Measurements from ENCODE around the gene TPP2.

Gene TPP2

DNA sequence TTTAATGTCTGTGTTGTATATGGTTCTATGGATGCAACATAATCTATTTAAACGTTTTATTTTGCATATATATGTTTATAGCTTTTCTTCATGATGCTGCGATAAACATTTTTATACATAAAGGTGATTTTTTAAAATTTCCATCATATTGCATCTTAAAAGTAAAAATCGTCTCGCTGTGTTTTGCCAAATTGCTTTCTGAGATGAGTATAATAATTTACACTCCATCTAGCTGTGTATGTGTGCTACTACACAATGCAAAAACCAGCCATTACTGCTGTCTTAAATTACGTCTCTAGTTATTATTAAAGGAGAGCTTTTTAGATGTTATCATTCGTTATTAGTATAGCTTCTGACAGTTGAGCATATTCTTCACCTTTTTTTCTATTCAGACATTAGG is 60.8 kb downstream of the TPP2 start:
- DNase-seq (ENCODE audit: low read depth): no peak

DNA sequence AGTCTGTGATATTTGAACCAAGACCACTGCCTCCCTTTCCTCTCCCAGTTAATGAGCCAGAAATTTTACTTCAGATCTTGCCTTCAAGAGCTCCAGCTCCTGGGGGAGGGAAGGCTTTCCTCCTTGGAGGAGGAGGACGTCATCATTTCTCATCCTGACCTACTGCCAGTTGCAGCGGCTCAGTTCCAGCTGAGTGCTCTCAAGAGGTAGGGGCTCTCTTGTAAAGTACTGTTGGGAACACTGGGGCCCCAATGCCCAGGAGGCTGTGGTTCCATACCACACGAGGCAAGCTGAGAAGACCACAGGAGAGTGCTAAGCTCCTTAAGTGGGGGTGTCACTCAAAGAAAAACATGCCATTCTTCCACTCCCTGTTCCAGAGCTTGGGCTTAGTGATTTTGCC is 61.9 kb downstream of the TPP2 start:
- DNase-seq (ENCODE audit: low read depth): no peak

DNA sequence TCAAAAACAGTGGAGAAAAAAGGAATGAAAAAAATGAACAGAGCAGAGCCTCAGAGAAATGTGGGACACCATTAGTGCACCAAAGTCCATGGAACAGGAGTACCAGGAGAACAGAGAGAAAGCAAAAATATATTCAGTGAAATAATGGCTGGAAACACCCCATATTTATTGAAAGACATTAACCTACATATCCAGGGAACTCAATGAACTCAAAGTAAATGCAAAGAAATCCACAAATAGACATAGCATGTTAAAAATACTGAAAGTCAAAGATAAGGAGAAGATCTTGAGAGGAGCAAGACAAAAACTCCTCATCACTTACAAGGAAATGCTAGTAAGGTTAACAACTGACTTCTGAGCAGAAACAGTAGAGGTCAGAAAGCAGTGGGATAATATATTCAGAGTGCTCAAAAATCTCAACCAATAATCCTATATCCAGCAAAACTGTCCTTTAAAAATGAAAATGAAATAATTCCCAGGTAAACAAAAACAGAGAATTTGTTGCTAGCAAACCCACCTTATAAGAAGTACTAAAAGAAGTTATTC is 62.5 kb downstream of the TPP2 start:
- DNase-seq (ENCODE audit: low read depth): no peak

DNA sequence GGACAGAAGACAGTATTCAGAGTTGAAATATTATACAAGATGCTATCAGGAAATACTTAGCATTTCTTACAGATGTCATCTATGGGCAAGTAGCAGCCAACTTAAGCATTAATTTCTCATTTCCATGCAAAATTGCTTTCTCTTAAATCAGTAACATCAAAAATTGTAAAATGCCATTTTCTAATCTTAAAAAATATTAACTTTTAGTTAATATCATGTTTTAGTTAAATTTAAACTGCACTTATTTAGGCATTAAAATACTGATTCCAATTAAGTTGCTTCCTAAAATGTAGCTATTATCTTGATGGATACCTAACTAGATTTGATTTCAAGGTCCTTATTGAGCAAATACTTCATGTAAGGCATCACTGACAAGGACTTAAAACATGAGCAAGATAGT is 70.2 kb downstream of the TPP2 start:
- DNase-seq (ENCODE audit: low read depth): no peak

DNA sequence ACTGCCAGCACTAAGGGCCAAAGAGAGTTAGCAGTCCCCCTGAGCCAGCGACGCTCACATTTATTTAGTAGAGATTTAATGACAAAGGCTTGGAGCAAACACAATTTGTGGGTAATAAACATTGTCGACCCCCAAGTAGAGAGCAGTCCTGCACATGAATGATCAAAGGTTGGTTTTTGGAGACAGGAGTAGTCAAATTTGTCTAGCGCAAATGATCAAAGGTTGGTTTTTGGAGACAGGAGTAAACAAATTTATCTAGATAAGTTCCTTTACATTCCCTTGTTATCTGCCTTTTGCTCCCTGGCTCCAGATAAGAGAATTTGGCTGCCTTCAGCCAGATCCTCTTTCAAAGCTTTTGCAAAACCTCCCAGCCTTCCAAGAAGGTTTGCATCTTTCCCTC is 71.1 kb downstream of the TPP2 start:
- DNase-seq (ENCODE audit: low read depth): no peak

DNA sequence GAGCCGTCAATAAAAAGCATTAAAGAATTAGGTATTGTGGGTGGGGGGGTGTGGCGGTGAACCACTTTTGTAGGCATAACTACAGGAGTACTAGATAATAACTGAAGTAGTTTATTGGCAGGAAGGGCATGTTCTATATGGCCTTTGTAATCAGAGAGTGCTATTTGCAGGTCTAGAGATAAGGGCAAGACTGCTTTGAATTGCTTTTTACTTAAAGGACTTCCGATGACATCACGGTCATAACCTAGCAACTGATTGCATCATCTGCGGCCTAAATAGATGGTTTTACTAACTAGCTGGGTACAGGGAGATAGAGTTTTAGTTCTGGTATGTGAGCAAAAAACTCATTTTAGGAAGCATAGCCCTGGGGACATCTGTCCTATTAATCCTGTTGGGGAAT is 73.3 kb downstream of the TPP2 start:
- no peak for DNase-seq (ENCODE audit: low read depth)

DNA sequence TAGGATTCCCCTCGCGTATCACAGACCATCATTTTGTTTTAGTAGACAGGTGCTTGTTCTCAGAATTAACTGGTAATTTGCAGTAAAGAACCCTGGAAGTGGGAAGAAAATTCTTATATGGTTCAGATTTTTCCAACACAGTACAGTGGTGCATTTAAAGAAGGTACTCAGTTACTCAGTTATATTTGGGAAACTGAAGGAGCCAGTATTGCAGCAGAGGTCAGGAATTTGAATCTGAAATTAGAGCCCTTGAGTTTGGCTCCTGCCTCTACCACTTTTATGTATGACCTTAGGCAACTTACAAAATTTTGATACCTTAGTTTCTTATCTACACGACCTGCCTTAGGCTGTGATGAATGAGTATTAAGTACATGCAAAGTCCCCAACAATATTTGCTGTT is 78.3 kb downstream of the TPP2 start:
- DNase-seq (ENCODE audit: low read depth): no peak

DNA sequence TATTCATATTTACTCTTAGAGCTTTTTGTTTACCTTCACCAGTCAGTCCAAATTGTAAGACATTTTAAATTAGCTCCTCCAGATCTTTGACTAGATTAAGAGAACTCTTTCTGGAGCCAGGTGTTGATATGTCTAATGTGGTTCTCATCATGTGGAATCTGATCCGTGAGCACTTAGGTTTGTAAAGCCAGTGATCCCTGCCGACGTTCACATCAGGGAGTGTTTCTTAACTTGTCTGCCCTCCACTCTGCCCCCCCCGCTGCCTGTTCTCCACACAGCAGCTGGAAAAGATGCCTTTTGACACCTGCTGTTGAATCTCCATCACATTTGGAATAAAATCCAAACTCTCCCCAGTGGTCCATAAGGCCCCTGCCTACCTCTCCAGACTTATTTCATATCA is 80.3 kb downstream of the TPP2 start:
- no peak for DNase-seq (ENCODE audit: low read depth)

DNA sequence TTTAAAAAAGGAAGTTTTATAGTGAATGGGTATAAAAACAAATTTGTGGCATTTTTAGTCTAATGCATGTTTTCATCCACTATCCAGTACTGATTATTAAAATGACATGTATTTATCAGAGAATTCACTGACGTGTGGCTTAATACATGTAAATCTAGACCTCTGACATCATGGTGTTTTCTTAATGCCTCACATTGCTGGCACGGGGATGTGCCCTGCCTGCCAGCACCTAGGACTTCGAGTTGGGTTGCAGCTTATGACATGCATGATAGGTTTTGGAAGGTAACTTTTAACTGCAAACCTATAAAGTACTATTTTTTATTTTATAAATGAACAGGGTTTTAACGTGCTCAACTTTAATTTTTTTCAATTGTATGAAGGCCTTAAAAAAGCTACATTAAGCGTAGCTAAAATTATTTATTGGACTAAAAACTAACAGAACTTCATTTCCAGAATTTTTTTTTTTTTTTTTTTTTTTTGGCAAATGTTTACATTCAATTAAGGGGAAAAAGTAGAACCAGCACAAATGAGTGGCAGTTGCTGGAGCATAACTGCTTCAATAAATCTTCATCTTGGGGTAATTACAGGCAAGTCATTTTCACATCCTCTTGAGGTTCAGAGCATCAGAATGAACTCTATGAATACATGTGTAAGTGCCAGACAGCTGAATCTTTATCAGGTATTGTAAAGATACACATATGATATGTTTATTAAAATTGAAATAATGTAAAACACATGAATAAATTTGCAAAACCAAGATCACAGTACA is 81.7 kb downstream of the TPP2 start:
- DNase-seq (ENCODE audit: low read depth): no peak

DNA sequence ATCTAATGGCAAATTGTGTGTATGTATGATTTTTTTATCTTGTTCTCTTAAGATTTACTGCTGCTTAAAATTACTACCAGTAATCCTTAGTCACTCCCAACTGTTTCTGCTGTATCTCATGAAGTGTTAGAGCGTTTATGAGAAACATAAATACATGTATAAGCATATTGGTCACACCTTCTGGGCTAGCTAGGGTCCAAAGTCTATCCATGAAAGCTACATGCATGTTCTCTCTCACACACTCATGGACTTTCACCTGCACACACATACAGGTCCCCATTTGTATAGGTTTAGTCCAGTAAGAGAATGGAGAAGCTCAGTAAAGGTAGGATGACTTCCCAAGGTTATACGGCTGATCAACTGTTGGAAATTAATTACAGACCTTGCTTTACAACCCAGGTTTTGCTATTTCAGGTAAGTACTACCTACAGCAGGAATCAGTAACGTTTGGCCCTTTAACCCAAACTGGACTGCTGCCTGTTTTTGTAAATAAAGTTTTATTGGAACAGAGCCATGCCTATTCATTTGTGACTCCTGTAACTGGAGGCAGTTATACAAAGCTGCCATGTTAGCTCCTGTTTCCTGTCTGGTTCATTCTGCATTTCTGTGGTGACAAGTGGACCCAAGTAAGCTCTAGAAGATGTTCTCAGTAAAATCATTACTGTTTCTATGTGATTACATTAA is 82.8 kb downstream of the TPP2 start:
- no peak for DNase-seq (ENCODE audit: low read depth)

DNA sequence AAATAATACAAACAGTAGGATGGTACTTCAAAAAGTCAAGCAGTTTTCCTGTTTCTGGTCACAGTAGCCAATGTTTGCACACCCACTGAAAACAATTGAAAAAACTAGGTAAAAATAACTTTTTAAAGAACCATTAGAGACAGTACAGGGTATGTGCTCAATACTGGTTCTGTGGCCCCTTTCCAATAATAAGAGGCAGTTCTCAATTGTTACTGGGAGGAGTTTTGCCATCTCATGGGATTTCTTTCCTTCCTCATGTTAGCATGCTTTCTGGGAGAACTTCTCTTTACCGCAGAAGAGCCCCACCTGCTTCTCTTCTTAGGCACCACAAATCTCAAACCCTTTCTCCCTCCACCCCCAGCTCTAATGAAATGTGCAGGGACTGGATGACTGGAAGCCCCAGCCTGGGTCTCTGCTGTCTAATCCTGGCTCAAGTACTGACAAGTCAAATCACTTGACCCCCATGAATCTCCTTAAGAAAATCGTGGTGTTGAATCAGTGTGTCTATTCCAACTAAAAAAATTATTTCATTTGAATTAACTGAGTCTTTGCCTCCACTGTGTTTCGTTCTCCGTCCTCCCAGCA is 83.4 kb downstream of the TPP2 start:
- no peak for DNase-seq (ENCODE audit: low read depth)

DNA sequence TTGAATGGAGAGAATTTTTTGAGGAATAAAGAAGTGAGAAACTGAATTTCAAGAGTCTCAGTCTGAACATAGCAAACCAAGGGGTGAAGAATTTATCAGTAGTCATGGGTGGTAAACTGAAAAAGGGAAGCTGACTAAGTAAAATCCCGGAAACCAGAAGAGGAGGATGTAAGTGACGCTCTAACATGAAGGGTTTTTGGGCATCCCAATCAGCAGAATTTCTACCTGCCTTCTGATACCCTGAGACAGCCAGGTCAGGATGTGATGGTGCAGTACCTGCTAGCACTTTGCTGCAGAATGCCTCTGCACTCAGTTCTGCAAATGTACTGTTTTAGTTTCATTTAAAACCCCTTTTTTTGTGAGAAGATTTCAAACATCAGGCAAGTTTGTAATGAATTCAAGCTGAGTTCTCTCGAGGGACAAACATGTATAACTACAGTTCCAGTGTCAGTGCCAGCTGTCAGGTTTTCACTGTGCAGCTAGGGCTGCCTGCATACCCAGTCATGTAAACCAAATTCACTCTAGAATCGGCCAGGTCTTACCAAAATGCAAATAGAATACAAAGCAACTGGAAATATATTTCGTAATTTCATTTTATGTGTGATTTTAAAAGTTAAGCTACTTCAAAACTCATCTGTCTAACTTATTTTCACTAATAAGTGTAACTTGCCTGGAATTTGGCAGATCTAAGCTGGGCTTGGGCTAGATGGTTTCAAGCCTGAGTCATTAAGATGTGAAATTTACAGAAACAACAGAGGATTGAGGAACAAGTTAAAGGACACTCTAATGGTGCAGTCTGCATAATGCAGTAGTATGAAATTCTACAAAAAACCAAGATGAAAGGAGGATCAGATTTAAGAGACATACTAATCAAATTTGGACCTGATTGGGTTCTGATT is 84.3 kb downstream of the TPP2 start:
- DNase-seq (ENCODE audit: low read depth): no peak

DNA sequence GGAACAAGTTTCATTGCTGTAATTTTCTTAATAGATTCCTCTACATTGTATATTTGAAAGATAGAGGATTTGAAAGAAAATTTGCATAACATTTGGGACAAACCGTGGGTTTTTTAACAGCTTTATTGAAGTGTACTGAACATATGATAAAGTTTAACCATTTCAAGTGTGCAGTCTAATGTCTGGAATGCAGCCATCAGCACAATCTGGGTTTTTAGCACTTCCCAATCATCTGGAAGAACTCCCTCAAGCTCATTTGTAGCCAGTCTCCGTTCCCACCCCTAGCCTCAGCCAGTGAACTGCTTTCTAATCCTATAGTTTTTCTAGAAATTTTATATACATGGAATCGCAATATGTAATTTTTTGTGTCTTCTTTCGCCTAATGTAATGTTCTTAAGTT is 85.4 kb downstream of the TPP2 start:
- no peak for DNase-seq (ENCODE audit: low read depth)

DNA sequence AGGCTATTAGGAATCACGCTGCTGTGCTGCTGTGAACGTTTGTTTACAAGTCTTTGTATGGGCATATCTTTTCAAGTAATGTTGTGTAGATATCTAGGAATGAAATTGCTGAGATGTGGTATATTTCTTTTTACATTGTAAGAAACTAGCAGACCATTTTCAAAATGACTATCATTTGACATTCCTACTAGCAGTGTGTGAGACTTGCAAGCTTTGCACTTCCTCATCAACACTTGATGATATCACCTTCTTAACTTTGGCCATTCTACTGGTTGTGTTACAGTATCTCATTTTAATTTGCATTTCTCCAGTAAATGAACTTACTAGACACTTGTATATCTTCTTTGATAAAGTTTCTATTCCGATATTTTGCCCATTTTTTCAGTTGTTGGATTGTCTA is 85.9 kb downstream of the TPP2 start:
- no peak for DNase-seq (ENCODE audit: low read depth)

DNA sequence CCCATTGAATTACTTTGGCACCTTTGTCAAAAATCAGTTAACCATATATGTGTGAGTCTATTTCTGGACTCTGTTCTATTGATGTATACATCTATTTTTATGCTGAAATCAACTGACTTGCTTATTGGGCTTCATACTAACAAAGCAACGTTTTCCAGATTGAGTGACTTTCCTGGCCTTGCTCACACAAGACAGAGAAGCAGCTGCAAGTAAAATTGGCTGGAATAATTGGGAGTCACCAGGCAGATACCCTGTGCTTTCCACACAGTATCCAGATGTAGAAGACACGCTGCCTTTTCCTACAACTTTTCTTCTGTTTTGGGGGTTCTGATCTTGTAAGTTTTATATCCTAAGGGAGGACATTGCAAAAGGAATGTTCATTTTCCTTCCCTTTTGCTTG is 86.9 kb downstream of the TPP2 start:
- no peak for DNase-seq (ENCODE audit: low read depth)

DNA sequence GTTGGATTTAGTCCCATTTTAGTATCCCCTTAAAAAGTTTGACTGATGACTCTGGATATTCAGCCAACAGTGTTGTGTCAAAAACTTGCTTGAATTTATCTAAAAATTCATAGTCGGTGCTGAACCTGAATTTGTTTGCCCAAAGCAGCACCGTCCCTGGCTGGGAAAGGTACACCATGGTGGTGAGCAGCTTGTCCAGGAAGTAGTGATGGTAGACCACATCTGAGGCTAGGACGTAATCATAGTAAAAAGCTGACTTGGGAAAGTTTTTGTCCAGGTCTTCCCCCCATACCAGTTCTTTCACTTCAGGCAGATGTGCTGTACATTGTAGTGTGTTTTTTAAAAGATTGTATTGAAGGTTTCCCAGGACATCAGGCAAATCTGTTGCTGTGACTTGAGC is 89.2 kb downstream of the TPP2 start:
- DNase-seq (ENCODE audit: low read depth): no peak

DNA sequence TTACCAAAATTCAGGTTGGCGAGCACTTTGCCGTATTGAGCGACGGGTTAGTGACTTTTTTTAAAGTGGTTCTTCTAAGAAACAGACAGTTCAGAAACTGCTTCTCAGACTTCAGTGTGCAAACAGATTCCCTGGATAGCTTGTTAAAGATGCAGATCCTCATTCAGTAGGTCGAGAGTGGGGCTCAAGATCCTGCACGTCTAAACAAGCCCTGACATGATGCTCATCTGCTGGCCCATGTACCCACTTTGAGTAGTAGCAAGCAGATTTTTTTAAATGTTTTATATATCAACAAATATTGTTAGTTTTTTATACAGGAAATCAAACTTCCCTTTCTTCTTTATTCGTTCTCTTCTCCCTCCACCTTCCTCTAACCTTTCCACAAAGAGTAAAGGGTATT is 90.7 kb downstream of the TPP2 start:
- no peak for DNase-seq (ENCODE audit: low read depth)

DNA sequence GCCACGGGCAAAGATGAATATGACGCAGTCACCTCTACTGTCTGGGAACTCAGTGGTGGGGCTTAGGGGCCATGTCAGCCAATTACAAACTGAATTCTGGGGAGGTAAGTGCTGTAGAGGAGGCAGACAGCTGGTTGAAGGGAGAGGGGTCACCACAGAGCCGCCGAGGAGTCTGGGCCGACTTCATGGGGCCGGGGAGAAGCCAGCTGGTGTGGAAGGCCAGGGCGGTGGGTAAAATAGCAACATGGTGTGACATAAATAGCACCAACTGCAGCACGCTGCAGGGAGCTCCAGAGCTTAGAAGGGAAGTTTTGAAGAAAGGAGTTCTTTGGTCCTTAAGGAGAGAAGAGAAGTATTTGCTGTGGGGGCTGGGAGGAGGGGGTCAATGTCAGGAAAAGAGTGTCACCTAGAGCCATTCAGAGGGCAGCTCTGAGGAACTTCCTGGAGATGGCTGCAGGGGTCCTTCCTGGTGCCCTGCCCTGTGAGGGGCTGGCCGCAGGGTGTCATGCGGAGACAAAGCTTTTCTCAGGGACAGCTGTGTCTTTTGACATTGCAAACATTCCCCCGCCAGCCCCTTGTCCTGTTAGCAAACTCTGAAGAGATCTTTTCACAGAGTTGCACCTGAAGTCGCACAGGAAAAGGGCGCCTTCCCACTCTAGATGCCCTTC is 91.7 kb downstream of the TPP2 start:
- DNase-seq (ENCODE audit: low read depth): no peak

DNA sequence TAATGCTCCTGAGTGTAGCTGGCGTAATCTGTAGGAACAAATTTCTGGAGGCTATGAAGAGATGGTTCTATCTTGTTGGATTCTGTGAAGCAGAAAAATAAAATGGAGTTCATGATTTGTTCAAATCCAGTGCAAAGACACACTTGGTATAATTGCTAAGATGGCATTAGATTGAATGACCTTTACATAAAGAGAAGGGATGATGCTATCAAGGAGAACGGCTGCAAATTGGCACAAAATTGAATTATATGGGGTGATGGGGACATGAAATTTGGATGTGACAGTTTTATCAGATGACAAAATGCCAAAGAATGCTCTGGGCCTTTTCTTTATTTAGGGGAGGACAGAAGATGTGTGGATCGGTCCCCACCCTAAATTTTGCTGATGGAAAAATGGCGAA is 94.1 kb downstream of the TPP2 start:
- DNase-seq (ENCODE audit: low read depth): no peak

DNA sequence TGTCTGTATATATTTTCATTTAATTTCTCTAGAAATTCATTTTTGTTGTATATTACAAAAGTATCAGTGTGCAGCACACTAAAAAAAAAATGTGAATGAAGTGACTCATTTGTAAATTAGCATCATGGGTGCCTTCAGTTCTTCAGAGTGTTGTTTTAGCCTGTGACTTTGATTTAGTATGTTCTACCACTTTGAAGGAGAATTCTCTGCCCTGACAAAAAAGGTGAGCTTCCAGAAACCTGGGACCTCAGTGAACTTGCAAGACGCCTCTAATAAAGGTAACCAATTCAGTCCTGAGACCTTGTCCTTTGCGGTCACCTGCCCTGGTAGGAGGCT is 95.7 kb downstream of the TPP2 start:
- DNase-seq (ENCODE audit: low read depth): no peak

DNA sequence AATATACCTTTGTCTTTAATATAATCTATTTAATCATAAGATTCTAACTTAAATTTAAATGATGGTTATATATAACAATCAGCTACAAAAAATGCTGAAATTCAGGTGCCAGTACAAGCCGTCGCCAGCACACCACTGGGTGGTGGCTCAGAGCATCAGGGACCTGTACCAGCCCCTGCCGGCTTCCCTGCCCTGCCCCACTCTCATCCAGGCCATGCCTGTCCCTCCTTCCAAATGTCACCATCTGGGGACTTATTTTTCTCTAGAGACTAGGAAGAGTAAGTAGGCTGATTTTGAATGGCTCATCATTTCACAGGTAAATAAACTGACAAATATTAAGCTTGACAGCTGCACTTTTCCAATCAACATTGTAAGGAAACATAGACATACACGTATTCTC is 96.5 kb downstream of the TPP2 start:
- no peak for DNase-seq (ENCODE audit: low read depth)

DNA sequence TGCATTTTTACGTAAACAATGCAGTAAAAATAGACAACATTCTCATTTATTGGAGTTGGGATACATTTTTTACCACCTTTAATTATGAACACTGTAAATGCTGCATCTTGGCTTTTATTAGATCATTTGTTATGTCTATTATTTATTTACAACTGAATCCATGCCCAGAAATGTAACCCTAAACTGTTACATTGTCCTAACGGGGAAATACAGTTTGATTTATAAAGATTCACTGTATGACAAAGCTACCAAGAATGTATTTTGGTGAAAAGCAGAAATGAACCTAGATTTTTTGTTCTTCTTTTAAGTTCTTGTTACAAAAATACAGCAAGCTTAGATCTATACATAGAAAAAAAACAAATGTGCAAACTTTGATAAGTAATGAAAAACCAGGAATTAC is 97.0 kb downstream of the TPP2 start:
- no peak for DNase-seq (ENCODE audit: low read depth)
